Testis (tissue), 2 donors: Measurements from ENCODE around the gene EXD3.

Experiments used
- POLR2A ChIP-seq: fragments of 450-650 bp; IDR thresholded peaks from one replicate; pipeline ENCODE4 v1.6.1; 2017; ENCODE audit warnings: antibody characterized with exemption, mild to moderate bottlenecking, moderate library complexity
- TF ChIP-seq, protein P1 (sequence below), 3 experiments: fragments of 450-650 bp in 2 of 3; fragments of 200-600 bp in 1 of 3; sonication (generic) in 1 of 3; IDR thresholded peaks; one replicate each; pipeline ENCODE4 v1.5.1; 2016 to 2019; ENCODE audit warnings: antibody characterized with exemption in 3 of 3, mild to moderate bottlenecking in 2 of 3, moderate library complexity in 1 of 3

DNA sequence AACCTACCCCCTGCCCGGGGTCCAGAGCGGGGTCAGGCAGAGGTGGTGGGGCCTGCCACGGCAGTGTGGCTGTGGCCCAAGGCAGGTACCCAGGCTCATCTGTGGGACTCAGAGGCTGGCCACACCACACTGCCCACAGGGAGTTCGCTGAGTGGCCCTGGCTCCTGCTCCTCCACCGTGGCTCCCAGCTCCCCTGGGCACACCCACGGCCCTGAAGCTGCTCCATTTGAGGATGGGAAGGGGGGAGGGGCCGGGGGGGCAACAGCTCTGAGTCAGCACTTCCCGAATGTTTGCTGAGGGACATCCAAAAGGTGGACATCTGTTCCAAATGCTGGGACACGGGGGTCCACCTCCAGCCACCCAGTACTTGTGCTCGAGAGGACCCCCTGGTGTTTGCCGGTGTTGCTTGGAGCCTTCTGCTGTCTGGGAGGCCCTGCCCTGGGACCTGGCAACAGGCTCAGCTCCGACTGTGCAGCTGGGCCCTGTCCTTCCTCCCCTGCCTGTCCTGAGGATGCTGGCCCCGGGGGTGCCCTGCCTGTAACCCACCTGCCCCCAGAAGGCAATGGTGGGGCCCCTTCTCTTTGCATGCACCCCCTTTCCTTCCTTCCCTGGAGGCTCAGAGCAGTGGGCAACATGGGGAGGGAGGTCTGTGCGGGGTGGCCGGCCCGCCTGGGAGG, 118.4 kb downstream of the EXD3 start:
- TF ChIP-seq, protein P1, sequence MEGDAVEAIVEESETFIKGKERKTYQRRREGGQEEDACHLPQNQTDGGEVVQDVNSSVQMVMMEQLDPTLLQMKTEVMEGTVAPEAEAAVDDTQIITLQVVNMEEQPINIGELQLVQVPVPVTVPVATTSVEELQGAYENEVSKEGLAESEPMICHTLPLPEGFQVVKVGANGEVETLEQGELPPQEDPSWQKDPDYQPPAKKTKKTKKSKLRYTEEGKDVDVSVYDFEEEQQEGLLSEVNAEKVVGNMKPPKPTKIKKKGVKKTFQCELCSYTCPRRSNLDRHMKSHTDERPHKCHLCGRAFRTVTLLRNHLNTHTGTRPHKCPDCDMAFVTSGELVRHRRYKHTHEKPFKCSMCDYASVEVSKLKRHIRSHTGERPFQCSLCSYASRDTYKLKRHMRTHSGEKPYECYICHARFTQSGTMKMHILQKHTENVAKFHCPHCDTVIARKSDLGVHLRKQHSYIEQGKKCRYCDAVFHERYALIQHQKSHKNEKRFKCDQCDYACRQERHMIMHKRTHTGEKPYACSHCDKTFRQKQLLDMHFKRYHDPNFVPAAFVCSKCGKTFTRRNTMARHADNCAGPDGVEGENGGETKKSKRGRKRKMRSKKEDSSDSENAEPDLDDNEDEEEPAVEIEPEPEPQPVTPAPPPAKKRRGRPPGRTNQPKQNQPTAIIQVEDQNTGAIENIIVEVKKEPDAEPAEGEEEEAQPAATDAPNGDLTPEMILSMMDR (IDR thresholded peaks at IDR 0.05): peak in 1 of 3 experiments; percentile 14
- no peak for TF ChIP-seq POLR2A
